A549 (cell line): ENCODE data around the gene KAT2A. TPM values are rescaled to one million over a fixed set of nuclear protein-coding genes. Genes with fewer than 3 reads are reported as not detected.

ENCODE experiments used
- ATAC-seq, 2 experiments: fragments of 200-7000 bp in 1 of 2; fragments of >200 bp in 1 of 2; cut with Nextera tagmentation in 1 of 2; cut with Tn5 transposase in 1 of 2; 3 replicates each; pipeline versions ENCODE4 v1.8.0 to v1.9.1; 2018 to 2020; ENCODE audit warnings: mild to moderate bottlenecking in 1 of 2, moderate library complexity in 1 of 2
- CTCF ChIA-PET: fragments of 300-600 bp; sonication (Branson Sonifier 250); formaldehyde crosslinking; extraction: SDS; loops from one replicate; lab custom pipeline; 2021; ENCODE audit warnings: antibody characterized with exemption, inconsistent platforms; lab: Yijun Ruan, JAX
- POLR2A ChIA-PET: fragments of 350-600 bp; formaldehyde crosslinking; extraction: SDS; loops from one replicate; lab custom pipeline; 2021; ENCODE audit warnings: antibody characterized with exemption, inconsistent platforms; lab: Yijun Ruan, JAX
- DNase-seq, 2 experiments: peaks; one replicate each; pipeline versions ENCODE4 v3.0.0 to v3.0.0-alpha.2; 2011 to 2016; ENCODE audit warnings: low read depth in 1 of 2, low spot score in 1 of 2
- FAIRE-seq: peaks from 2 replicates; lab custom pipeline; 2011; peaks lifted over from hg19 to GRCh38; lab: Jason Lieb, UNC
- H3K27ac ChIP-seq, 2 experiments: fragments of >200 bp; sonication (Bioruptor Twin); formaldehyde crosslinking; 3 replicates each; pipeline ENCODE4 v1.5.1; 2016 to 2017
- H3K4me1 ChIP-seq: fragments of >200 bp; sonication (Bioruptor Twin); formaldehyde crosslinking; 3 replicates; pipeline ENCODE4 v1.6.1; 2016
- H3K4me2 ChIP-seq: fragments of >200 bp; sonication (Bioruptor Twin); formaldehyde crosslinking; 3 replicates; pipeline ENCODE4 v1.6.1; 2016
- H3K4me3 ChIP-seq: fragments of >200 bp; sonication (Bioruptor Twin); formaldehyde crosslinking; 3 replicates; pipeline ENCODE4 v1.5.1; 2016
- H3K9me3 ChIP-seq: fragments of >200 bp; sonication (Bioruptor Twin); formaldehyde crosslinking; 3 replicates; pipeline ENCODE4 v1.6.1; 2016
- CEBPB ChIP-seq, 2 experiments: fragments of >200 bp in 1 of 2; sonication (Bioruptor Twin) in 1 of 2; formaldehyde crosslinking in 1 of 2; IDR thresholded peaks; 2 replicates each; pipeline ENCODE4 v1.6.1; 2012 to 2016
- CHD2 ChIP-seq: fragments of 150-350 bp; IDR thresholded peaks from 2 replicates; pipeline ENCODE4 v1.6.1; 2014; ENCODE audit warnings: low read length; ENCODE audit not compliant: partially characterized antibody
- CHD4 ChIP-seq: fragments of 200-600 bp; sonication (generic); IDR thresholded peaks from 2 replicates; pipeline ENCODE4 v1.6.1; 2016; ENCODE audit warnings: antibody characterized with exemption, mild to moderate bottlenecking, borderline replicate concordance
- GATA3 ChIP-seq: IDR thresholded peaks from 2 replicates; pipeline ENCODE4 v1.6.1; 2012; ENCODE audit warnings: borderline replicate concordance
- HEYL ChIP-seq: fragments of 250-450 bp; sonication (Bioruptor Pico); IDR thresholded peaks from 2 replicates; pipeline ENCODE4 v1.8.0; 2021; ENCODE audit warnings: mild to moderate bottlenecking, moderate library complexity
- HOXB13 ChIP-seq: fragments of 250-450 bp; sonication (Bioruptor Pico); IDR thresholded peaks from 2 replicates; pipeline ENCODE4 v1.5.0; 2020; ENCODE audit warnings: low read depth, mild to moderate bottlenecking, moderate library complexity
- JUNB ChIP-seq: fragments of >200 bp; sonication (Bioruptor Twin); formaldehyde crosslinking; IDR thresholded peaks from 2 replicates; pipeline ENCODE4 v1.6.1; 2016
- MAFK ChIP-seq: fragments of 450-650 bp; IDR thresholded peaks from 2 replicates; pipeline ENCODE4 v1.6.1; 2014; ENCODE audit not compliant: partially characterized antibody
- MAZ ChIP-seq: fragments of 150-350 bp; IDR thresholded peaks from 2 replicates; pipeline ENCODE4 v1.6.1; 2014; ENCODE audit warnings: antibody characterized with exemption, low read depth, low read length, borderline replicate concordance
- NR3C1 ChIP-seq: fragments of >200 bp; sonication (Bioruptor Twin); formaldehyde crosslinking; IDR thresholded peaks from 3 replicates; pipeline ENCODE4 v1.6.1; 2017
- POLR2A ChIP-seq: IDR thresholded peaks from 2 replicates; pipeline ENCODE4 v1.6.1; 2012; ENCODE audit warnings: mild to moderate bottlenecking, low read length
- RARB ChIP-seq: fragments of 250-450 bp; sonication (Bioruptor Pico); IDR thresholded peaks from 2 replicates; pipeline ENCODE4 v1.8.0; 2021; ENCODE audit warnings: mild to moderate bottlenecking, moderate library complexity
- RFX5 ChIP-seq: fragments of 450-650 bp; IDR thresholded peaks from 2 replicates; pipeline ENCODE4 v1.7.1; 2014; ENCODE audit warnings: antibody characterized with exemption, mild to moderate bottlenecking, moderate library complexity
- TP53 ChIP-seq: fragments of 250-450 bp; sonication (Bioruptor Pico); IDR thresholded peaks from 2 replicates; pipeline ENCODE4 v1.5.0; 2021; ENCODE audit warnings: mild to moderate bottlenecking, moderate library complexity
- ZC3H11A ChIP-seq: fragments of 450-650 bp; IDR thresholded peaks from 2 replicates; pipeline ENCODE4 v1.6.1; 2014; ENCODE audit warnings: antibody characterized with exemption, mild to moderate bottlenecking
- ZFP36 ChIP-seq: fragments of 450-650 bp; IDR thresholded peaks from 2 replicates; pipeline ENCODE4 v1.6.1; 2014; ENCODE audit warnings: borderline replicate concordance; ENCODE audit not compliant: partially characterized antibody
- ZNF302 ChIP-seq: fragments of 250-450 bp; sonication (Bioruptor Pico); IDR thresholded peaks from 2 replicates; pipeline ENCODE4 v1.9.0; 2021; ENCODE audit warnings: inconsistent platforms, mild to moderate bottlenecking, moderate library complexity
- WGBS: methylation state at CpG from one replicate; pipeline ENCODE4 v1.1.6; 2017; ENCODE audit errors: missing lambda C conversion rate; 5-methylcytosine and 5-hydroxymethylcytosine counted together
- polyA plus RNA-seq, 4 experiments: library from polyadenylated mRNA; depleted of rRNA in 3 of 4; stranded (reverse); fragments of >200 nt; fragmentation: RNase III in 1 of 4; extraction: RNeasy Plus Mini Kit Qiagen cat#74134 plus additional on column Dnase treatment in 1 of 4; gene quantifications; 2 replicates in 3 of 4; 3 replicates in 1 of 4; pipeline ENCODE4 v1.2.3, GENCODE V29; 2011 to 2017
- TF ChIP-seq, protein P1 (sequence below): IDR thresholded peaks from 2 replicates; pipeline ENCODE4 v1.6.1; 2012; ENCODE audit warnings: low read depth, borderline replicate concordance
- TF ChIP-seq, protein P2 (sequence below): fragments of 250-450 bp; sonication (Bioruptor Pico); IDR thresholded peaks from 2 replicates; pipeline ENCODE4 v1.5.0; 2020; ENCODE audit warnings: low read depth, mild to moderate bottlenecking, moderate library complexity
- TF ChIP-seq, protein P3 (sequence below): IDR thresholded peaks from 2 replicates; pipeline ENCODE4 v1.6.1; 2012
- TF ChIP-seq, protein P4 (sequence below): fragments of 150-350 bp; IDR thresholded peaks from 2 replicates; pipeline ENCODE4 v1.6.1; 2014; ENCODE audit warnings: low read depth, mild to moderate bottlenecking, low read length

The KAT2A gene
- polyA plus RNA-seq, 2 of the 4 experiments (the other 2 are of a cell fraction) = 42.2 to 68.1 TPM

DNA sequence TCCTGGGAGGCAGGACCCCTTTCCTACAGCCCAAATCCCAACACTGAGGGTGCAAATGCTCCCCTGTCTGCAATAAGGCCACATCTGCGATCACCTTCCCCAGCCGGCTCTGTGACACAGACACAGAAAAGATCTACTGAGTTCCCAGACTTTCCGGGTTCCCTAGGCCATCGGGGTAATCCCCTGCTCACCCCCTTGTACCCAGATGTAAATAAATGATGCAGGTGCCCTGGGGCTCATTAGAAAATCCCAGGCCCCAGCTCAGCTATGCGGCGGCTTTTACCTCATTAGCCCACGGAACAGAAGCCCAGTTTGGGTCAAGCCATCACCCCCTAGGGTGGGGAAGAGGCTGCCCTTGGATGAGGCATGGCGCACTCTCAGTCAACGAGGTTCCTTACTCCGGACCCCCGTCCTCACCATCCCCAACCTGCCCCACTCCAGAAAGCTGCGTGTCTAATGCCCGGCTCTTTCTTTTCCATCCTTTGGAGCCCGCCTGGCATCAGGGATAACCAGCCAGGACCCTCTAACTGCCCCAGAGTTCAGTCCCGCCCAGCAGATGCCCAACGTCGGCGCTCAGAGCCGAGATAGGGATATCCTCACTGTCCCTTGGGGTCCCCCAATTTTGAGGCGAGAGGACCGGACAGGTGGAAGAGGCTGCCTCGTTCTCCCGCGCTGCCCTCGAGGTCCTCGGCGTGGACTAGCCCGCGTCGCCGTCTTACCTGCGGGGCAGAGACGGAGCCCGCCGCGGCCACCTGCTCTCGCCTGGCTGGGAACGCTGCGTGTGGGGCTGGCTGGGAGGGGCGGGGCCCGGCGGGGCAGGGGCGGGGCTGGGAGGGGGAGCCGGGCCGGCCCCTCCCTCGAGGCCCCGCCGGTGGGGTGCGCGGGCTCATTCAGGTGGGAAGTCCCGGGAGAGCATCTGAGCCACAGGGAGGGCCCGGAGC, 23.2 kb downstream of the KAT2A start, which contains the start of gene ZNF385C:
Gene ZNF385C (minus strand): TSS at position 783 of the 941 bp plus-strand sequence. CDS start 35,417 bp downstream, outside the sequence.
- DNase-seq = no peak
- Histone ChIP-seq H3K4me2 (no peak within 1 kb of the TSS), H3K9me3 (no peaks in the 10 kb centered on the region), H3K4me1 (no peaks in the 10 kb centered on the region), H3K4me3 (no peak within 1 kb of the TSS), H3K27ac (no peak within 1 kb of the TSS)
- POLR2A ChIA-PET = interaction anchor here (0.6 kb wide), 1 partner anchor 1017 kb away, joined by 4 read pairs; no protein-coding TSS in a partner anchor
- FAIRE-seq = no peak
- TF ChIP-seq, protein P1, sequence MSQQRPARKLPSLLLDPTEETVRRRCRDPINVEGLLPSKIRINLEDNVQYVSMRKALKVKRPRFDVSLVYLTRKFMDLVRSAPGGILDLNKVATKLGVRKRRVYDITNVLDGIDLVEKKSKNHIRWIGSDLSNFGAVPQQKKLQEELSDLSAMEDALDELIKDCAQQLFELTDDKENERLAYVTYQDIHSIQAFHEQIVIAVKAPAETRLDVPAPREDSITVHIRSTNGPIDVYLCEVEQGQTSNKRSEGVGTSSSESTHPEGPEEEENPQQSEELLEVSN = no peak
- TF ChIP-seq TP53 = no peak
- no peak for TF ChIP-seq ZFP36
- no peak for TF ChIP-seq HOXB13
- TF ChIP-seq, protein P2, sequence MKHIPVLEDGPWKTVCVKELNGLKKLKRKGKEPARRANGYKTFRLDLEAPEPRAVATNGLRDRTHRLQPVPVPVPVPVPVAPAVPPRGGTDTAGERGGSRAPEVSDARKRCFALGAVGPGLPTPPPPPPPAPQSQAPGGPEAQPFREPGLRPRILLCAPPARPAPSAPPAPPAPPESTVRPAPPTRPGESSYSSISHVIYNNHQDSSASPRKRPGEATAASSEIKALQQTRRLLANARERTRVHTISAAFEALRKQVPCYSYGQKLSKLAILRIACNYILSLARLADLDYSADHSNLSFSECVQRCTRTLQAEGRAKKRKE (CRISPR knock-in tag) = no peak
- TF ChIP-seq POLR2A = no peak
- no peak for TF ChIP-seq CHD4
- WGBS = 77% methylated on average over 37 of the region's 52 CpGs
- CTCF ChIA-PET = interaction anchor here (0.8 to 39.5 kb wide), 8 partner anchors 10 to 135 kb away, joined by 3 to 658 read pairs (median 6); partner anchors contain the start of genes DHX58, DNAJC7, KAT2A and NKIRAS2
- ATAC-seq = no peak

DNA sequence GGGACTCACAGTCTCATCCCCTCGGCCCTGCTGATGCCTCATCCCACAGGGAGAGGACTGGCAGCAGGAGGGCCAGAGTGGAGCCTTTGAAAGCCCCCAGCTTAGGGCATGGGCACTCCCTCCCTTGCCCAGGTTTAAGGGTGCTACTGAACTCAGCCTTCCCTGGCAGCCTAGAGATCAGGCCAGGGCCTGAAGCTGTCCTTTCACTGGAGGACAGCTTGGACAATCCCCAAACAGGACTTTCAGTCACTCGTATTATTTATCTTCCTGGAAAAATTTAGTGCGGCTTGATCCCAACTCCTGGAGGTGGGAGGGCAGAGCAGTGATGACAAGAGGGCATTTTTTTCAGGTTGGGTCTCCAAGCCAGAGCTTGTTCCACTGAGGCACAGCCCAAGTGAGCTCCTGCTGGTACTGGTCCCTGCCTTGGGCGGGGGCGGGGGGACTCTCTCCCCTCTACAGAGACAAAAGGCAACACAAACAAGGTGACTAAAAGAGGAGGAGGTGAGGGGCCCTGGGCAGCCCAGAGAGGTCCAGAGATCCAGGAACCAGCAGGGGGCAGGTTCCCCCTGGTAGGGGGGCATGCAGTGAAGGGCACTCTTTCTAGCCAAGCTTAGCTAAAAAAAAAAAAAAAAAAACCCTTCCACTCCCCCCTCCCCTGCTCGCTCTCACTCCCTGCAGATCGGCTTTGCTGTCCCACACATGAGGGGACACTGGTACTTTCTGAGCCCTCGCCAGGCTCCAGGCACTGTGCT, 24.6 kb downstream of the KAT2A start:
- no peak for TF ChIP-seq GATA3
- TF ChIP-seq HOXB13 = no peak
- no peak for TF ChIP-seq RFX5
- TF ChIP-seq CEBPB (IDR thresholded peaks at IDR 0.05) = no peak
- no peak for TF ChIP-seq HEYL
- TF ChIP-seq, protein P3, sequence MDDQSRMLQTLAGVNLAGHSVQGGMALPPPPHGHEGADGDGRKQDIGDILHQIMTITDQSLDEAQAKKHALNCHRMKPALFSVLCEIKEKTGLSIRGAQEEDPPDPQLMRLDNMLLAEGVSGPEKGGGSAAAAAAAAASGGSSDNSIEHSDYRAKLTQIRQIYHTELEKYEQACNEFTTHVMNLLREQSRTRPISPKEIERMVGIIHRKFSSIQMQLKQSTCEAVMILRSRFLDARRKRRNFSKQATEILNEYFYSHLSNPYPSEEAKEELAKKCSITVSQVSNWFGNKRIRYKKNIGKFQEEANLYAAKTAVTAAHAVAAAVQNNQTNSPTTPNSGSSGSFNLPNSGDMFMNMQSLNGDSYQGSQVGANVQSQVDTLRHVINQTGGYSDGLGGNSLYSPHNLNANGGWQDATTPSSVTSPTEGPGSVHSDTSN = no peak
- TF ChIP-seq, protein P4, sequence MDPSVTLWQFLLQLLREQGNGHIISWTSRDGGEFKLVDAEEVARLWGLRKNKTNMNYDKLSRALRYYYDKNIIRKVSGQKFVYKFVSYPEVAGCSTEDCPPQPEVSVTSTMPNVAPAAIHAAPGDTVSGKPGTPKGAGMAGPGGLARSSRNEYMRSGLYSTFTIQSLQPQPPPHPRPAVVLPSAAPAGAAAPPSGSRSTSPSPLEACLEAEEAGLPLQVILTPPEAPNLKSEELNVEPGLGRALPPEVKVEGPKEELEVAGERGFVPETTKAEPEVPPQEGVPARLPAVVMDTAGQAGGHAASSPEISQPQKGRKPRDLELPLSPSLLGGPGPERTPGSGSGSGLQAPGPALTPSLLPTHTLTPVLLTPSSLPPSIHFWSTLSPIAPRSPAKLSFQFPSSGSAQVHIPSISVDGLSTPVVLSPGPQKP = no peak
- TF ChIP-seq CHD2 = no peak
- TF ChIP-seq MAFK = no peak
- no peak for TF ChIP-seq NR3C1
- TF ChIP-seq RARB (CRISPR knock-in tag) = no peak
- no peak for TF ChIP-seq TP53
- TF ChIP-seq, protein P2 (CRISPR knock-in tag) = no peak
- TF ChIP-seq JUNB = no peak
- TF ChIP-seq ZC3H11A = no peak
- no peak for TF ChIP-seq ZNF302 (CRISPR knock-in tag)
- no peak for TF ChIP-seq MAZ
- Histone ChIP-seq H3K27ac (no peak overlapping the region), H3K4me1 (0 out of 3 replicates have a peak, but pooled peaks cover 3% of the 10 kb centered on the region), H3K4me3 (no peak overlapping the region), H3K4me2 (no peak overlapping the region), H3K9me3 (no peaks in the 10 kb centered on the region)
- ChIA-PET CTCF (interaction anchor here (0.8 to 39.5 kb wide), 7 partner anchors 9 to 134 kb away, joined by 3 to 658 read pairs (median 4); partner anchors contain the start of genes DHX58, DNAJC7, KAT2A and NKIRAS2), POLR2A (interaction anchor here (0.6 kb wide), 2 partner anchors 10 to 230 kb away, joined by 3 to 5 read pairs; no protein-coding TSS in a partner anchor)
- DNase-seq (no peak), FAIRE-seq (no peak), ATAC-seq (no peak; a peak in 1 of 6 replicates)
- 67% methylated on average over 6 of the region's 8 CpGs for WGBS
